HUES64 (cell line): ENCODE data around the gene GNB1L.
A peak's percentile ranks its signal among the peaks of the same experiment; 100 is the strongest.

Experiments used
- H3K27ac ChIP-seq: 2 replicates; pipeline ENCODE4 v1.7.0; 2013; ENCODE audit warnings: low read depth, low read length, inconsistent platforms
- H3K27me3 ChIP-seq: 2 replicates; pipeline ENCODE4 v1.6.1; 2013; ENCODE audit warnings: mild to moderate bottlenecking, low read length; ENCODE audit not compliant: insufficient read depth
- H3K36me3 ChIP-seq: 2 replicates; pipeline ENCODE4 v1.6.1; 2013; ENCODE audit warnings: mild to moderate bottlenecking, low read length; ENCODE audit not compliant: insufficient read depth
- H3K4me1 ChIP-seq: 2 replicates; pipeline ENCODE4 v1.6.1; 2013; ENCODE audit warnings: mild to moderate bottlenecking, low read length, moderate library complexity; ENCODE audit not compliant: insufficient read depth
- H3K4me3 ChIP-seq: 2 replicates; pipeline ENCODE4 v1.5.1; 2013; ENCODE audit warnings: mild to moderate bottlenecking, low read length, moderate library complexity
- H3K9ac ChIP-seq: 2 replicates; pipeline ENCODE4 v1.6.1; 2013; ENCODE audit warnings: mild to moderate bottlenecking, low read depth, low read length
- H3K9me3 ChIP-seq: 2 replicates; pipeline ENCODE4 v1.6.1; 2013; ENCODE audit warnings: low read depth, low read length; ENCODE audit not compliant: insufficient read depth
- WGBS: fragments of 150-250, 120-280 bp; methylation state at CpG from one replicate; pipeline ENCODE4 v1.1.7; 2013; ENCODE audit warnings: missing lambda C conversion rate; 5-methylcytosine and 5-hydroxymethylcytosine counted together

GNB1L gene

DNA sequence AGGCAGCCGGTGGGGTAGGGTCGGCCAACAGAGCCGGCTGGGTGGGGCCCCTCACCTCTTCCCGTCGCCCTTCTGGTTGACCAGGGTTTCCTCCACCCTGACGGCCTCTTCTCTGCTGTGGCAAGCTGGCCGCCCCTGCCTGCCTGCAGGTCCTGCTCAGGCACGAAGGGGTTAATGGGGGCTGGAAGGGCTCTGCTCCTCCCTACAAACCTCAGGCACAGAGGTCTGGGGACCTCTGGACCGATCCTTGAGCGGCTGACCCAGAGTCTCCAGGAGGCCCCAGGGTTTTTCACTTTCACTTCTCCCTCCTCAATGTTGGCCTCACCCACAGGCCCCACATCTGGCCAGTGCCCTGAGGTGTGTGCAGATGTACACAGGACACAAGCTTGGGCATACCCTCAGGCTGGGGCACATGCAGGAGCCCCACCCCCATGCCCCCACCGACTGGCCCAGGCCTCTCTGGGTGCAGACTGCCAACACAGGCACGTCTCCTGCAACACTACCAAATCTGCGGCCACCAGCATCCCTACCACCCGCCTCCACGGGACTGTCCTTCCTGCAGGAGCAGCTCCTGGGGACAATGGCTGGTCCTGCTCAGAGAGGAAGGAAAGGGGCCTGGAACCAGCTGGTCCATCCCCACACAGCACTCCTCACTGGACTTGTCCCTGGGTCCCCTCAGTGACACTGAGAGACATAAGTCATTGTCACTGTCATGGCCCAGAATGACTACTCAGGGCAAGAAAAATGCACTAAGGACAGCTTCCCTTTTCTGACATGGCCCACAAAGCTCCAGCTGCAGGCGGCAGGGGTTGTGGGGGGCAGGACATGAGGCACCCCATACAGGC, 97.3 kb downstream of the GNB1L start:
- H3K27me3 ChIP-seq = peaks cover 98% of the 10 kb centered on the region
- H3K9ac ChIP-seq = no peak overlapping the region
- H3K27ac ChIP-seq = no peak overlapping the region
- H3K4me3 ChIP-seq = 0 out of 2 replicates have a peak overlapping the region, but pooled peaks have one; percentile 27
- no peaks in the 10 kb centered on the region for H3K9me3 ChIP-seq
- H3K4me1 ChIP-seq = peaks cover 7% of the 10 kb centered on the region; the same call in 1 of the 2 replicates
- WGBS = 25% methylated on average over 16 of the region's 16 CpGs
- no peaks in the 10 kb centered on the region for H3K36me3 ChIP-seq

DNA sequence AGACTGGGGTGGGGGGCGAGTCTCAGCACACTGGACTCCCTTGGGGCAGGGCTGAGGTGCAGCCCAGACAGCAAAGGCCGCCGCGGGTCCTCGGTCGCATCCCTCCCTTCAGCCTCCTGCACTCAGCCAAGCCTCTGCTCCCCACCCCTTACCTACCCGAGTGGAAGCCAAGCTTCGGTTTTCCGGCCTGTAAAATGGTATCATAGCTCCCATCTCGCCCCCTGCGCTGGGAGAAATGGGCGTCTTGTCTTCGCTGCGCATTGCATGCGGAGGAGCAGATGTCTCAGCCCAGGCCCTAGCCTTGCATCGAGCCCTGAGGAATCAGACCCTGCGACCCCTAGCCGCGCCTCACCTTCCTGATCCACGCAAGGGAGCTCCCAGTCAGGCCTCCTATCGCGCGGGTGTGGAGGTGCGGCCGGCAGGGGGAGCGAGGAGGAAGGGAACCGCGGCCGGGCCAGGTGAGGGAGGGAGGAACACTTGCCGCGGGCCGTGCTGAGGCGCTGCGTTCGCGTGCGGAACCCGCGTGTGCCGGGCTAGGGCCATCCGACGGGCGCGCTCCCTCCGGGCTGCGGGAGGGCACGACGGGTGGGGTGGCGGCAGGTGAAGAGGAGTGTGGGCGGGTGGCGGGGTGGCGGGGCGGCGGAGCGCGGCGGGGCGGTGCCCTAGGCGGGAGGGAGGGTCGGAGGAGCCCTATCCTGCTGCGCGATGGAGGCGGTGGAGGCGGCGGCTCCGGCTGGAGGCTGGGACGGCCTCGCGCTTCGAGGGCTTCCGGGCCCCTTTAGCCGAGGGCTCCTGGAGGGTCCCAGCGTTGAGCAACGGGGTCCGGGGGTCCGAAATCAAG, 98.2 kb downstream of the GNB1L start:
- H3K9me3 ChIP-seq = no peaks in the 10 kb centered on the region
- H3K36me3 ChIP-seq = no peaks in the 10 kb centered on the region
- H3K9ac ChIP-seq = no peak overlapping the region
- H3K27ac ChIP-seq = no peak overlapping the region
- H3K27me3 ChIP-seq = peaks cover 98% of the 10 kb centered on the region
- H3K4me1 ChIP-seq = peaks cover 3% of the 10 kb centered on the region; the same call in 1 of the 2 replicates
- WGBS = 5% methylated on average over 76 of the region's 76 CpGs
- H3K4me3 ChIP-seq = peak overlapping the region; percentile 27; the same call in 1 of the 2 replicates

DNA sequence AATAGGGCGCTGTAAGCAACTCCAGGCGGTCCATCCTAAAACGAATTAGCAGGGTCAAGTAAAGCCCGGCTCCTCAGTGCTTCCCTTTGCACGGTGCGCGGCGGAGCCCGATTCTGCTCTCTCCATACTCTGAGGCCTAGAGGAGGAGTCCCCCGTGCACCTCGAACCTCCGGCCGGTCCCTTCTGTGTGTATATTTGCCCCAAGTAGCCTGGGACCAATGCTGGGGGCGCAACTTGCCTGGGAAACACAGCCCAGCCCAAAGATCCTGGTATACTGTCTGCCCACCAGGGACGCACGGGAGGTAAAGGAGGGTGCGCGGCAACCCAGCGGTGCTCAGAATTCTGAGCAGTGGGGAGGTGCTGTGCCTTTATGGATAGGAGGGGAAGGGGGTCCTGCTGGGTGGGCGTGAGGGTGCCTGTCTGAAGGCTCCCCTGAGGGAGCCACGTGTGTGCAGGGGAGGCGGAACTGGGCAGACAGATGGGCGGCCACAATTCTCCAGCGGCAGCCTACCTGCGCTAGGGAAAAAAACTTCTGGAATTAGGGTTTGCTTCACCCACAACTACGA, 98.9 kb downstream of the GNB1L start:
- Histone ChIP-seq H3K9ac (no peak overlapping the region), H3K4me3 (peak overlapping the region; percentile 32; the same call in 1 of the 2 replicates), H3K27ac (no peak overlapping the region), H3K36me3 (no peaks in the 10 kb centered on the region), H3K9me3 (no peaks in the 10 kb centered on the region), H3K27me3 (peaks cover 94% of the 10 kb centered on the region), H3K4me1 (peaks cover 4% of the 10 kb centered on the region; the same call in 1 of the 2 replicates)
- WGBS = 6% methylated on average over 26 of the region's 26 CpGs

DNA sequence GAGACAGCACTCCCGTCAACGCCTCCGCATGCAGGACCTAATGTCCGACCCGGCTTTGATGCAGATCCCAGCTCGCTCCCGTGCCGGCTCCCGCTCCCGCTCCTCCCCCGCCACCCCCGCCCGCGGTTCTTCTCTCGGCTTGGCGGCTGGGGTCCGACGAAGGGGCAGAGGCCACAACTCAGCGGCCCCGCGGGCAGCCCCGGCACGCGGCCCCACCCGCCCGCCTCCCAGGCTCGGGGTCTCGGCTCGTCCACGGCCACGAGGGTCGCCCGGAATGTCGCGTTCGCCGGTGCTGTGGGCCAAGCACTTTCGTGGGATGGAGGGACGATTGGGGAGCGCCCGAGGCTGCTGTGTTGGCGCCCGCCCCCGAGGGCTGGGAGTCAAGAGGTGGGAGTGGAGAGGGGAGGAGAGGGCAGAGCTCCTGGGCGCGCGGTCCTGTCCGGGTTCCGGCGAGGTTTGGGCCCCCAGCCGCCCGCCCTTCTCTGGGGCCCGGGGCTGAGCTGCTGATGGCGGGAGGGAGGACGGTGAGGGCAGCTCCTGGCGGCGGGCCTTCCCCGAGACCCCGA, 99.4 kb downstream of the GNB1L start:
- no peak overlapping the region for H3K27ac ChIP-seq
- H3K36me3 ChIP-seq = no peaks in the 10 kb centered on the region
- H3K4me3 ChIP-seq = peak overlapping the region; percentile 32; the same call in 1 of the 2 replicates
- H3K4me1 ChIP-seq = peaks cover 4% of the 10 kb centered on the region; the same call in 1 of the 2 replicates
- peaks cover 90% of the 10 kb centered on the region for H3K27me3 ChIP-seq
- H3K9ac ChIP-seq = no peak overlapping the region
- no peaks in the 10 kb centered on the region for H3K9me3 ChIP-seq
- WGBS = 2% methylated on average over 59 of the region's 59 CpGs

DNA sequence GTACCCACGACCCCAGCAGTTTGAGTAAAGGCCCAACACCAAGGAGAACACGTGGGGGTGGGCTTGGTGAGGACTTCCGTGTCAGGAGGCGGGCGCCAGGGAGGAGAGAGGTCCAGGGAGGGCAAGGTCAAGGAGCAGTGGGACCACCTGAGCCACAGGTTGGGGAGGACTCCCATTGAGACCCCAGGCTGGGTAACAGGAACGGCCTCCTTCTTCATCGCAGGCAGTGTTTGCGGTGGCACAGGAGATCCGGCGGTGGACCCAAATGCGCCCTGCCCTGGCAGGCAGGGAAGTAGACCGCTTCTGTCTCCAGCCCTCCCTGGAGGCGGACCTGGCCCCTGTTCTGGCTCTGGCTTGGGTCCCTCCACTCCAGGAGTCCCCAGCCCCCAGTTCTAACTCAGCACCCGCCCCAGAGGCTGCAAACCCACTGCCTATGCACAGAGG, 100.0 kb downstream of the GNB1L start:
- Histone ChIP-seq H3K27ac (no peak overlapping the region), H3K36me3 (no peaks in the 10 kb centered on the region), H3K27me3 (peaks cover 85% of the 10 kb centered on the region), H3K4me1 (peaks cover 2% of the 10 kb centered on the region; the same call in 1 of the 2 replicates), H3K9ac (no peak overlapping the region), H3K4me3 (peak overlapping the region; percentile 17; the same call in 1 of the 2 replicates), H3K9me3 (no peaks in the 10 kb centered on the region)
- 39% methylated on average over 14 of the region's 14 CpGs for WGBS

DNA sequence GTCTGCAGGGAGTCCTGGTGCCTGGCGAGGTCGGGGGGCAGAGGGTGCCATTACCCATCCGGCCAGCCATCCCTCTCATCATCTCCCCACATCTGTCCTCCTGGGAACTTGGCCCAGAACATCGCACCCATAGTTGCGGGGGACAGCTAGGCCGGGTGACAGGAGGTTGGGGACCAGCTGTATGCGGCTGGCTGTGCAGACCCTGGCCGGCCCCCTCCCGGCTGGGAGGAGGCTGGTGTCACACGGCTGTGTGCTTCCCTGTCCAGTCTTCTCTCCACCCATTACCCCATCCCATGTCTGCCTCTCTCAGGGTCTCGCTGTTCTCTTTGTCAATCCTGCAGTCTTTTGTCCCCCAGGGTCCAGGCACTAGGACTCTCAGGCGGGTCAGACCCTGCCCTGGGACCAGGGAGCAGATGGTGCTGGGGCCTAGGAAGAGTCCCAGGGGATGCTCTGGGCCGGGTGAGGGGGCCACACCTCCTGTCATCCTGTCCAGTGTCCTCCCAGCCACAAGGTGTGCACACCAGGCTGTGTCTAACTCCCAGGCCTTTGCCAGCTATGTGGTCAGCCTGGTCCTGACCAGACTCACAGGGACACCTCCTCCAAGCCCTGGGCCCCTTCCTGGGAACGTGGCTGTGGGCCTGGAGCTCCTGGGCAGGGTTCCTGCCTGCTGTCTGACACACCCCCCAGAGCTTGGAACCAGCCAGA, 100.5 kb downstream of the GNB1L start:
- Histone ChIP-seq H3K9ac (no peak overlapping the region), H3K4me3 (no peak overlapping the region), H3K36me3 (no peaks in the 10 kb centered on the region), H3K4me1 (peaks cover 2% of the 10 kb centered on the region; the same call in 1 of the 2 replicates), H3K27ac (no peak overlapping the region), H3K9me3 (no peaks in the 10 kb centered on the region), H3K27me3 (peaks cover 79% of the 10 kb centered on the region)
- 85% methylated on average over 14 of the region's 14 CpGs for WGBS

DNA sequence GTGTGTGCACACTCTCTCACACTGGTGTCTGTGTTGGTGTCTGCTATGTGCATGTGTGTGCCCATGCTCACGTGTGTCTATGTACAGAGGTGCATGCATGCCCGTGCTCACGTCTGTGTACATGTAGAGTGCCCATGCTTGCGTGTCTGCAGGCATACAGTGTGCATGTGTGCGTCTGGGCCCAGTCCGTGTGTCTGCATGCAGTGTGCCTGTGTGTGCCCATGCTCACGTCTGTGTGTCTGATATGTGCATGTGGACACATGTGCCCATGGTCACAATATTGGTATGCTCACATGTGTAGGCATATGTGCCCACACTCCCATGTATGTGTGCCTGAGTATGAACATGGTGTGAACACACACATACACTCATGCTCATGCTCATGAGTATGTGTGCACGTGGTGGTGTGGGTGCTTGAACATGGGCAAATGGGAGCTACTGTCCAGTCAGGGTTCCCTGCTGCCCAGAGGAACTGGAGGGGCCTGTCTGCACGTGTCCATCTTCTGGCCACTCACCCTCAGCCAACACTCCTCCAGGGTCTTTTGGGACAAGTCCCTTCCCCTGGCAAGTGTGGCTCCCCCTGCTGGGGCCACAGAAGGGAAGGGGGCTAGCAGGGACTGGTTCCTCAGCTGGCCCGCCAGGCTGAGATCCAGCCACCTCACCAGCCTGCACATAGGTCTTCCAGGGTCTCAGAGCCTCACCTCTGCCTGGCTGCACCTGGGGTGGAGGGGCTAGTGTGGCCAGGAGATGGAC, 101.4 kb downstream of the GNB1L start:
- H3K27ac ChIP-seq = no peak overlapping the region
- H3K4me3 ChIP-seq = no peak overlapping the region
- no peaks in the 10 kb centered on the region for H3K9me3 ChIP-seq
- WGBS = 86% methylated on average over 10 of the region's 10 CpGs
- no peaks in the 10 kb centered on the region for H3K36me3 ChIP-seq
- no peak overlapping the region for H3K9ac ChIP-seq
- peaks cover 2% of the 10 kb centered on the region; the same call in 1 of the 2 replicates for H3K4me1 ChIP-seq
- peaks cover 70% of the 10 kb centered on the region for H3K27me3 ChIP-seq

DNA sequence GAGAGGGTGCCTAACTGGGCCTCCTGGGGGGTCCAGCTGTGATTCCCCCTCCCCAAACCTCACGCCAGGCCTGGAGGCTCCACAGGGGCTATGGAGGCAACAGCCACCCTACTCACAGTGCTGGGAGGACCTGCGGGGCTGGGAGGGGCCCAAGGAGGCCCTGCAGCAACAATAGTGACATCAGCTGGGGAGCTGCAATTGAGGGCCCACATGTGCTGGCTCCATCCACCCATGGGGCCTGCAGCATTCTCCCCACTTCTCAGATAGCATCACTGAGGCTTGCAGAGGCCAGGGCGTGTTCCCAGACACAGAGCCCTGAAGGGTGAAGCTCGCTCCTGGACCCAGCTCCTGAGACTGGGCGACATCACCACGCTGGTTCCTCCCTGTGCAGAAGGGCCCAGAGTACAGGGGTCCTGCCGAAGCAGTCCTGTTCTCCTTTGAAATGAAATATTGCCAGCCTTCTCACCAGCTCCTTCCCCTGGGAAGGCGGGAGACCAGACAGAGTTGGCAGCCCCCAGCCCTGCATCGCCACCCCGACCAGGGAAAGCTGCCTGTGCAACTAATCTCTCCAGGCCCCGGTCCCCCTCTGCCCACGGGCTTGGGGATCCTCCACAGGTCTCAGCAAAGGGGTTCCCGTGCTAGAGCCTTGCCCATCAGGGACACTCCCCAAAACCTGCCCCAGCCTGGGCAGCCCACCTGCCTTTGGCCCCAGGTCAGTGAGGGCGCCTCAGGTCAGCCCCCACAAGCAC, 103.0 kb downstream of the GNB1L start:
- peaks cover 55% of the 10 kb centered on the region for H3K27me3 ChIP-seq
- H3K36me3 ChIP-seq = no peaks in the 10 kb centered on the region
- WGBS = 88% methylated on average over 14 of the region's 14 CpGs
- peaks cover 2% of the 10 kb centered on the region; the same call in 1 of the 2 replicates for H3K4me1 ChIP-seq
- no peak overlapping the region for H3K27ac ChIP-seq
- H3K9me3 ChIP-seq = no peaks in the 10 kb centered on the region
- H3K9ac ChIP-seq = no peak overlapping the region
- no peak overlapping the region for H3K4me3 ChIP-seq
